IMR-90 (cell line): Measurements from ENCODE around the gene RPE. TPM values are rescaled to one million over a fixed set of nuclear protein-coding genes. Genes with fewer than 3 reads are reported as not detected.

ENCODE experiments used
- ATAC-seq: fragments of 200-7000 bp; cut with Tn5 transposase; 2 replicates; pipeline ENCODE4 v1.9.1; 2020; ENCODE audit warnings: low read depth, mild to moderate bottlenecking, moderate library complexity
- BruUV-seq: library from RNA; stranded (reverse); fragments of 400-500 nt; replicated peaks from 2 replicates; lab custom pipeline; 2021; lab: Mats Ljungman, UMichigan
- CTCF ChIA-PET: fragments of 300-600 bp; formaldehyde crosslinking; extraction: SDS; loops from one replicate; lab custom pipeline; 2021; ENCODE audit warnings: antibody characterized with exemption; lab: Yijun Ruan, JAX
- POLR2A ChIA-PET: fragments of 300-600 bp; sonication (Branson Sonifier 250); formaldehyde crosslinking; loops from one replicate; lab custom pipeline; 2022; ENCODE audit warnings: antibody characterized with exemption; ENCODE audit not compliant: unreplicated experiment; lab: Charles Lee
- DNase-seq: peaks from one replicate; pipeline ENCODE4 v3.0.0; 2013
- H2AFZ ChIP-seq: replicated peaks from 2 replicates; pipeline ENCODE3; 2013; ENCODE audit warnings: low read length, mild to moderate bottlenecking; ENCODE audit not compliant: poor library complexity
- H2AK5ac ChIP-seq: 2 replicates; pipeline ENCODE4 v1.6.1; 2013; ENCODE audit warnings: low read depth, low read length, inconsistent platforms
- H2AK9ac ChIP-seq: replicated peaks from 2 replicates; pipeline ENCODE3; 2013; ENCODE audit warnings: mild to moderate bottlenecking, low read depth, low read length, moderate library complexity; ENCODE audit not compliant: poor library complexity
- H2BK120ac ChIP-seq: 2 replicates; pipeline ENCODE4 v1.6.1; 2013; ENCODE audit warnings: low read depth, low read length, inconsistent platforms
- H2BK15ac ChIP-seq: 3 replicates; pipeline ENCODE4 v1.6.1; 2013; ENCODE audit warnings: low read depth, low read length, inconsistent platforms
- H2BK20ac ChIP-seq: 2 replicates; pipeline ENCODE4 v1.6.1; 2013; ENCODE audit warnings: low read depth, mild to moderate bottlenecking, inconsistent platforms, low read length, moderate library complexity
- H2BK5ac ChIP-seq: 2 replicates; pipeline ENCODE4 v1.6.1; 2013; ENCODE audit warnings: mild to moderate bottlenecking, low read depth, low read length, inconsistent platforms; ENCODE audit not compliant: poor library complexity, severe bottlenecking
- H3K14ac ChIP-seq: replicated peaks from 2 replicates; pipeline ENCODE4 v1.6.1; 2013; ENCODE audit warnings: low read depth, low read length, inconsistent platforms
- H3K18ac ChIP-seq: 2 replicates; pipeline ENCODE4 v1.6.1; 2013; ENCODE audit warnings: low read depth, low read length, control low read depth
- H3K23ac ChIP-seq: 2 replicates; pipeline ENCODE4 v1.6.1; 2013; ENCODE audit warnings: low read depth, low read length, inconsistent platforms
- H3K27ac ChIP-seq: 2 replicates; pipeline ENCODE4 v1.5.1; 2013; ENCODE audit warnings: mild to moderate bottlenecking, control low read depth, low read length; ENCODE audit not compliant: insufficient read depth
- H3K27me3 ChIP-seq: 2 replicates; pipeline ENCODE4 v1.6.1; 2013; ENCODE audit warnings: low read length; ENCODE audit not compliant: control insufficient read depth, insufficient read depth
- H3K36me3 ChIP-seq: 2 replicates; pipeline ENCODE4 v1.6.1; 2013; ENCODE audit warnings: low read length, mixed read lengths; ENCODE audit not compliant: control insufficient read depth, insufficient read depth
- H3K4ac ChIP-seq: 2 replicates; pipeline ENCODE4 v1.6.1; 2013; ENCODE audit warnings: low read depth, low read length, inconsistent platforms
- H3K4me1 ChIP-seq: 2 replicates; pipeline ENCODE4 v1.6.1; 2013; ENCODE audit warnings: low read length, mixed read lengths; ENCODE audit not compliant: control insufficient read depth, insufficient read depth
- H3K4me2 ChIP-seq: 2 replicates; pipeline ENCODE4 v1.6.1; 2013; ENCODE audit warnings: low read depth, mild to moderate bottlenecking, control low read depth, low read length, moderate library complexity
- H3K4me3 ChIP-seq: 2 replicates; pipeline ENCODE4 v1.5.1; 2013; ENCODE audit warnings: low read depth, mild to moderate bottlenecking, control low read depth, low read length, moderate library complexity; ENCODE audit not compliant: insufficient read depth
- H3K56ac ChIP-seq: 2 replicates; pipeline ENCODE4 v1.6.1; 2013; ENCODE audit warnings: low read length, inconsistent platforms; ENCODE audit not compliant: insufficient read depth; ENCODE audit errors: extremely low read depth
- H3K79me1 ChIP-seq, 2 experiments: 2 replicates each; pipeline ENCODE4 v1.6.1; 2013; ENCODE audit warnings: low read length in 2 of 2, inconsistent platforms in 1 of 2, low read depth in 1 of 2
- H3K9ac ChIP-seq: 2 replicates; pipeline ENCODE4 v1.6.1; 2013; ENCODE audit warnings: low read depth, low read length, control low read depth
- H3K9me1 ChIP-seq: 2 replicates; pipeline ENCODE4 v1.6.1; 2013; ENCODE audit warnings: low read length, inconsistent platforms; ENCODE audit not compliant: insufficient read depth
- H3K9me3 ChIP-seq: 2 replicates; pipeline ENCODE4 v1.6.1; 2013; ENCODE audit warnings: low read length; ENCODE audit not compliant: control insufficient read depth, insufficient read depth
- H4K20me1 ChIP-seq: 2 replicates; pipeline ENCODE4 v1.6.1; 2013; ENCODE audit warnings: low read length, inconsistent platforms; ENCODE audit not compliant: insufficient read depth
- H4K5ac ChIP-seq: 2 replicates; pipeline ENCODE4 v1.6.1; 2013; ENCODE audit warnings: mild to moderate bottlenecking, low read depth, low read length, control low read depth
- H4K8ac ChIP-seq, 2 experiments: 2 replicates each; pipeline ENCODE4 v1.6.1; 2013; ENCODE audit warnings: low read depth in 2 of 2, low read length in 2 of 2, control low read depth in 1 of 2, inconsistent platforms in 1 of 2
- H4K91ac ChIP-seq: 2 replicates; pipeline ENCODE4 v1.6.1; 2013; ENCODE audit warnings: low read depth, low read length, inconsistent platforms; ENCODE audit not compliant: insufficient read depth
- FOS ChIP-seq: fragments of 150-350 bp; IDR thresholded peaks from 2 replicates; pipeline ENCODE4 v1.6.1; 2016; ENCODE audit warnings: low read depth, low read length
- MAFK ChIP-seq: IDR thresholded peaks from 2 replicates; pipeline ENCODE4 v1.6.1; 2012; ENCODE audit warnings: low read depth, low read length, improper control_type of control experiment
- MAZ ChIP-seq: IDR thresholded peaks from 2 replicates; pipeline ENCODE4 v1.6.1; 2012; ENCODE audit warnings: low read depth, mild to moderate bottlenecking, low read length, improper control_type of control experiment, moderate library complexity, borderline replicate concordance
- MXI1 ChIP-seq: IDR thresholded peaks from 2 replicates; pipeline ENCODE4 v1.6.1; 2012; ENCODE audit warnings: low read depth, mild to moderate bottlenecking, low read length, moderate library complexity, borderline replicate concordance
- NFE2L2 ChIP-seq: fragments of 150-350 bp; IDR thresholded peaks from 2 replicates; pipeline ENCODE4 v1.6.1; 2016; ENCODE audit warnings: low read depth, mild to moderate bottlenecking, low read length
- POLR2A ChIP-seq: IDR thresholded peaks from 2 replicates; pipeline ENCODE4 v1.6.1; 2012; ENCODE audit warnings: mild to moderate bottlenecking, low read depth, low read length
- RAD21 ChIP-seq: IDR thresholded peaks from 2 replicates; pipeline ENCODE4 v1.6.1; 2012; ENCODE audit warnings: low read length, improper control_type of control experiment
- RCOR1 ChIP-seq: IDR thresholded peaks from 2 replicates; pipeline ENCODE4 v1.6.1; 2012; ENCODE audit warnings: mild to moderate bottlenecking, low read length, improper control_type of control experiment; ENCODE audit not compliant: insufficient replicate concordance
- SMC3 ChIP-seq: fragments of 150-350 bp; IDR thresholded peaks from 2 replicates; pipeline ENCODE4 v1.6.1; 2016; ENCODE audit warnings: low read depth, mild to moderate bottlenecking, antibody characterized with exemption, low read length, moderate library complexity
- whole genome bisulfite sequencing, 2 experiments: methylation state at CpG; one replicate each; pipeline versions ENCODE4 v1.1.5 to v1.1.7; 2013; ENCODE audit warnings: missing lambda C conversion rate in 2 of 2; ENCODE audit not compliant: insufficient read length in 1 of 2; ENCODE audit errors: extremely low coverage in 2 of 2; 5-methylcytosine and 5-hydroxymethylcytosine counted together
- dilution Hi-C: fragments of 300-500 bp; cut with HindIII; formaldehyde crosslinking; loops from one replicate; pipeline ENCODE4 v1.14.3; 2018; ENCODE audit warnings: low sequenced_read_pairs; ENCODE audit not compliant: unreplicated experiment
- in situ Hi-C: fragments of 300-500 bp; cut with MboI; formaldehyde crosslinking; loops from 3 replicates; pipeline ENCODE4 v1.14.3; 2019; ENCODE audit warnings: low sequenced_read_pairs, inconsistent platforms, mixed read lengths
- intact Hi-C: fragments of 100-400 bp; cut with micrococcal nuclease; formaldehyde crosslinking; loops from 2 replicates; pipeline ENCODE4 v1.10.0; 2022
- polyA plus RNA-seq, 3 experiments: library from polyadenylated mRNA; depleted of rRNA; stranded (reverse); fragments of >200 nt; gene quantifications; 2 replicates each; pipeline ENCODE4 v1.2.3, GENCODE V29; 2012; ENCODE audit warnings: low replicate concordance in 1 of 3
- total RNA-seq: library from RNA; depleted of rRNA; stranded (reverse); fragments of >200 nt; gene quantifications from 2 replicates; pipeline ENCODE4 v1.2.3, GENCODE V29; 2012
- TF ChIP-seq, protein P1 (sequence below): conservative IDR thresholded peaks from 2 replicates; pipeline ENCODE4 v1.5.1; 2012; ENCODE audit warnings: mild to moderate bottlenecking, low read depth, low read length, improper control_type of control experiment

Gene RPE
- total and polyA plus RNA-seq, 2 of the 4 experiments (the other 2 are of a cell fraction) = 66.7 to 339 TPM

DNA sequence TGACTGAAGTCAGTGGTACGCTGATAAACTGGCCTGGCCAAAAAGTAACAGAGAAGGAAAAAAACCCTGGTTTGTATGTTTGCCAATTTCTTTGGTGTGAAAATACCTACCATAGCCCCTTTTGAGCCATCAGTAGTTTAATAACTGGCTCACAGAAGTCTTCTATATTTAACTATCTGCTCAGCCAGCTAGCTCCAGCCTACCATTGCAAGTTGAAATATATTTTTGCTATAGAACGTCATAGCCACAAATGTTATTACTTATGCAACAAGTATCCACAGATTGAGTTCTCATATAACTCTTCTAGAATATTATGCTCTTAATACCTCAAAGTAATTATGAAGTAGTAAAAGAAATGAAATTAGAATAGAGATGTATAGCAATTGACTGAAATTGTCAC lies 25.2 kb downstream of the RPE start:
- ChIA-PET POLR2A (no interaction called here), CTCF (interaction anchor here (0.5 kb wide), 1 partner anchor 471 kb away, joined by 4 read pairs; no protein-coding TSS in a partner anchor)
- H2BK15ac ChIP-seq = no peak overlapping the region
- no peaks in the 10 kb centered on the region for H3K9me3 ChIP-seq
- no peak overlapping the region for H2BK120ac ChIP-seq
- no peak overlapping the region for H2AFZ ChIP-seq
- H4K91ac ChIP-seq = no peak overlapping the region
- no peak overlapping the region for H3K9ac ChIP-seq
- H3K27ac ChIP-seq = no peak overlapping the region
- dilution Hi-C loops (no loop called here), in situ Hi-C loops (no loop called here), intact Hi-C loops (no loop called here)
- H3K4ac ChIP-seq = no peak overlapping the region
- no peak overlapping the region for H2AK9ac ChIP-seq
- H3K79me1 ChIP-seq = no peaks in the 10 kb centered on the region
- no peak overlapping the region for H3K14ac ChIP-seq
- H3K9me1 ChIP-seq = no peaks in the 10 kb centered on the region
- DNase-seq (no peak), ATAC-seq (no peak)
- H4K8ac ChIP-seq = no peak overlapping the region
- no peak overlapping the region for H3K4me2 ChIP-seq
- no CpG with 5 or more reads among the region's 2 CpGs for WGBS, 2 experiments
- H3K4me1 ChIP-seq = no peaks in the 10 kb centered on the region
- no peak overlapping the region for H3K4me3 ChIP-seq
- TF ChIP-seq MXI1 (no peak), MAZ (no peak), RAD21 (no peak), SMC3 (no peak), RCOR1 (no peak), POLR2A (no peak), MAFK (no peak), FOS (no peak), NFE2L2 (no peak)
- TF ChIP-seq, protein P1, sequence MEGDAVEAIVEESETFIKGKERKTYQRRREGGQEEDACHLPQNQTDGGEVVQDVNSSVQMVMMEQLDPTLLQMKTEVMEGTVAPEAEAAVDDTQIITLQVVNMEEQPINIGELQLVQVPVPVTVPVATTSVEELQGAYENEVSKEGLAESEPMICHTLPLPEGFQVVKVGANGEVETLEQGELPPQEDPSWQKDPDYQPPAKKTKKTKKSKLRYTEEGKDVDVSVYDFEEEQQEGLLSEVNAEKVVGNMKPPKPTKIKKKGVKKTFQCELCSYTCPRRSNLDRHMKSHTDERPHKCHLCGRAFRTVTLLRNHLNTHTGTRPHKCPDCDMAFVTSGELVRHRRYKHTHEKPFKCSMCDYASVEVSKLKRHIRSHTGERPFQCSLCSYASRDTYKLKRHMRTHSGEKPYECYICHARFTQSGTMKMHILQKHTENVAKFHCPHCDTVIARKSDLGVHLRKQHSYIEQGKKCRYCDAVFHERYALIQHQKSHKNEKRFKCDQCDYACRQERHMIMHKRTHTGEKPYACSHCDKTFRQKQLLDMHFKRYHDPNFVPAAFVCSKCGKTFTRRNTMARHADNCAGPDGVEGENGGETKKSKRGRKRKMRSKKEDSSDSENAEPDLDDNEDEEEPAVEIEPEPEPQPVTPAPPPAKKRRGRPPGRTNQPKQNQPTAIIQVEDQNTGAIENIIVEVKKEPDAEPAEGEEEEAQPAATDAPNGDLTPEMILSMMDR = no peak
- H3K36me3 ChIP-seq = peaks cover 4% of the 10 kb centered on the region; the same call in 1 of the 2 replicates
- no peak overlapping the region for H3K23ac ChIP-seq
- H4K20me1 ChIP-seq = no peaks in the 10 kb centered on the region
- no peak overlapping the region for H3K56ac ChIP-seq
- H2AK5ac ChIP-seq = no peak overlapping the region
- no peak overlapping the region for H3K18ac ChIP-seq
- no peak overlapping the region for H2BK20ac ChIP-seq
- no peak overlapping the region for H4K5ac ChIP-seq
- no peaks in the 10 kb centered on the region for H3K27me3 ChIP-seq
- no peak overlapping the region for H2BK5ac ChIP-seq
- no TSS peak for BruUV-seq
